HepG2 (cell line): ENCODE data around the gene ABHD17C. TPM values are rescaled to one million over a fixed set of nuclear protein-coding genes. Genes with fewer than 3 reads are reported as not detected.

ENCODE experiments used
- ATAC-seq: fragments of 200-7000 bp; cut with Tn5 transposase; 3 replicates; pipeline ENCODE4 v1.9.1; 2020; ENCODE audit warnings: mild to moderate bottlenecking, moderate library complexity
- BruUV-seq: library from RNA; stranded (reverse); fragments of 400-500 nt; replicated peaks from 2 replicates; lab custom pipeline; 2021; lab: Mats Ljungman, UMichigan
- CTCF ChIA-PET: fragments of 300-600 bp; formaldehyde crosslinking; extraction: SDS; loops from one replicate; lab custom pipeline; 2021; ENCODE audit warnings: low total read pairs, inconsistent platforms, low intra/inter-chr PET ratio; lab: Yijun Ruan, JAX
- POLR2A ChIA-PET: fragments of 350-600 bp; sonication (Branson Sonifier 250); formaldehyde crosslinking; loops from one replicate; lab custom pipeline; 2020; ENCODE audit warnings: antibody characterized with exemption, inconsistent platforms; lab: Yijun Ruan, JAX
- DNase-seq: peaks from one replicate; pipeline ENCODE4 v3.0.0-alpha.2; 2015; ENCODE audit warnings: low spot score
- FAIRE-seq: peaks from 3 replicates; lab custom pipeline; 2011; peaks lifted over from hg19 to GRCh38; lab: Jason Lieb, UNC
- H2AFZ ChIP-seq: one replicate; pipeline ENCODE4 v1.6.1; 2011; ENCODE audit warnings: low read length, inconsistent platforms
- H3K27ac ChIP-seq: fragments of 300-600 bp; 3 replicates; pipeline ENCODE4 v1.8.0; 2011; ENCODE audit warnings: mixed run types, mild to moderate bottlenecking, mixed read lengths, low read length, inconsistent platforms; ENCODE audit not compliant: insufficient read depth; ENCODE audit errors: extremely low read length
- H3K27me3 ChIP-seq, 2 experiments: fragments of 200-600 bp in 1 of 2; 2 replicates in 1 of 2; 3 replicates in 1 of 2; pipeline versions ENCODE4 v1.6.0 to v1.8.0; 2011; ENCODE audit warnings: low read length in 2 of 2, mild to moderate bottlenecking in 2 of 2, moderate library complexity in 2 of 2, inconsistent platforms in 1 of 2; ENCODE audit not compliant: insufficient read depth in 2 of 2, control insufficient read depth in 1 of 2
- H3K36me3 ChIP-seq, 2 experiments: fragments of 200-600 bp in 1 of 2; replicated peaks in 1 of 2; 2 replicates in 1 of 2; 3 replicates in 1 of 2; pipeline versions ENCODE4 v1.5.1 to v1.8.0; 2011; ENCODE audit warnings: low read length in 2 of 2, inconsistent platforms in 1 of 2; ENCODE audit not compliant: insufficient read depth in 2 of 2, control insufficient read depth in 1 of 2
- H3K4me1 ChIP-seq: 2 replicates; pipeline ENCODE4 v1.5.1; 2012; ENCODE audit warnings: low read length, inconsistent platforms; ENCODE audit not compliant: insufficient read depth
- H3K4me2 ChIP-seq: 2 replicates; pipeline ENCODE4 v1.6.0; 2011; ENCODE audit warnings: low read depth, low read length, inconsistent platforms
- H3K4me3 ChIP-seq, 3 experiments: fragments of 200-600 bp in 1 of 3; sonication (generic), shearing (Covaris generic) in 1 of 3; replicated peaks in 1 of 3; 2 replicates each; pipeline ENCODE4 v1.5.1; 2011 to 2016; ENCODE audit warnings: low read length in 3 of 3, inconsistent platforms in 2 of 3, low read depth in 2 of 3, mild to moderate bottlenecking in 2 of 3, control low read depth in 1 of 3, mixed read lengths in 1 of 3; ENCODE audit not compliant: insufficient read depth in 1 of 3
- H3K79me2 ChIP-seq: one replicate; pipeline ENCODE4 v1.6.1; 2011; ENCODE audit warnings: low read length, inconsistent platforms; ENCODE audit not compliant: insufficient read depth
- H3K9ac ChIP-seq: 2 replicates; pipeline ENCODE4 v1.6.0; 2011; ENCODE audit warnings: mild to moderate bottlenecking, low read depth, low read length, inconsistent platforms; ENCODE audit not compliant: insufficient read depth
- H3K9me3 ChIP-seq: 2 replicates; pipeline ENCODE4 v1.5.1; 2012; ENCODE audit warnings: mild to moderate bottlenecking, low read length
- H4K20me1 ChIP-seq: 2 replicates; pipeline ENCODE4 v1.6.0; 2011; ENCODE audit warnings: inconsistent platforms, mild to moderate bottlenecking, low read length, moderate library complexity; ENCODE audit not compliant: insufficient read depth
- ATF3 ChIP-seq: sonication (generic); formaldehyde crosslinking; IDR thresholded peaks from 2 replicates; pipeline ENCODE4 v1.4.0; 2020; ENCODE audit warnings: missing genetic modification reagents
- BRD4 ChIP-seq: sonication (generic); formaldehyde crosslinking; IDR thresholded peaks from 2 replicates; pipeline ENCODE4 v1.4.0; 2020; ENCODE audit warnings: missing genetic modification reagents
- FOXO4 ChIP-seq: sonication (generic); formaldehyde crosslinking; conservative IDR thresholded peaks from 2 replicates; pipeline ENCODE4 v1.8.1; 2023; ENCODE audit warnings: missing genetic modification reagents
- KAT2B ChIP-seq: fragments of 150-350 bp; IDR thresholded peaks from 2 replicates; pipeline ENCODE4 v1.6.1; 2014; ENCODE audit warnings: low read depth, low read length, borderline replicate concordance
- KMT2B ChIP-seq: IDR thresholded peaks from 2 replicates; pipeline ENCODE4 v1.6.1; 2016; ENCODE audit warnings: missing genetic modification reagents, missing compliant biosample characterization
- MAFF ChIP-seq: IDR thresholded peaks from 2 replicates; pipeline ENCODE4 v1.6.1; 2011; ENCODE audit warnings: low read depth, low read length, improper control_type of control experiment
- MNT ChIP-seq: fragments of 450-650 bp; IDR thresholded peaks from 2 replicates; pipeline ENCODE4 v1.6.1; 2016
- MZF1 ChIP-seq: sonication (generic); formaldehyde crosslinking; IDR thresholded peaks from 2 replicates; pipeline ENCODE4 v1.8.1; 2023; ENCODE audit warnings: mild to moderate bottlenecking, missing genetic modification reagents, borderline replicate concordance
- NFE2 ChIP-seq: sonication (generic); formaldehyde crosslinking; IDR thresholded peaks from 2 replicates; pipeline ENCODE4 v1.4.0; 2020; ENCODE audit warnings: missing genetic modification reagents
- NFE2L2 ChIP-seq: fragments of 150-350 bp; IDR thresholded peaks from 2 replicates; pipeline ENCODE4 v1.6.1; 2014; ENCODE audit warnings: low read length
- PITX1 ChIP-seq: sonication (generic); formaldehyde crosslinking; IDR thresholded peaks from 2 replicates; pipeline ENCODE4 v1.5.1; 2020; ENCODE audit warnings: mild to moderate bottlenecking, missing genetic modification reagents
- RXRA ChIP-seq: sonication (generic); formaldehyde crosslinking; IDR thresholded peaks from 2 replicates; pipeline ENCODE4 v1.5.1; 2020; ENCODE audit warnings: missing genetic modification reagents
- SNRNP70 ChIP-seq: fragments of 200-400 bp; formaldehyde crosslinking; IDR thresholded peaks from 2 replicates; pipeline ENCODE4 v1.6.1; 2017; ENCODE audit warnings: mild to moderate bottlenecking, low read depth, low read length, moderate library complexity
- ZNF512 ChIP-seq: sonication (generic); formaldehyde crosslinking; IDR thresholded peaks from 2 replicates; pipeline ENCODE4 v1.4.0; 2020; ENCODE audit warnings: mild to moderate bottlenecking, missing genetic modification reagents
- ZNF781 ChIP-seq: sonication (generic); formaldehyde crosslinking; IDR thresholded peaks from 2 replicates; pipeline ENCODE4 v1.5.1; 2020; ENCODE audit warnings: borderline replicate concordance, mild to moderate bottlenecking, missing genetic modification reagents; ENCODE audit errors: not compliant biosample characterization
- ZSCAN22 ChIP-seq: sonication (generic); formaldehyde crosslinking; IDR thresholded peaks from 2 replicates; pipeline ENCODE4 v1.4.0; 2020; ENCODE audit warnings: mild to moderate bottlenecking, missing genetic modification reagents
- WGBS: methylation state at CpG from one replicate; pipeline ENCODE4 v1.1.6; 2017; ENCODE audit warnings: low lambda C conversion rate; 5-methylcytosine and 5-hydroxymethylcytosine counted together
- in situ Hi-C: cut with HindIII; loops from 2 replicates; pipeline ENCODE4 v1.10.0; 2017; ENCODE audit warnings: low pct_unique_long_range_greater_than_20kb; ENCODE audit not compliant: extremely low pct_ligation_motif_present
- intact Hi-C: fragments of 100-400 bp; cut with micrococcal nuclease; formaldehyde crosslinking; loops from one replicate; pipeline ENCODE4 v1.10.0; 2022; ENCODE audit not compliant: unreplicated experiment
- polyA plus RNA-seq, 8 experiments: library from polyadenylated mRNA; depleted of rRNA in 3 of 8; stranded (reverse) in 7 of 8; unstranded in 1 of 8; fragments of >200 nt; fragmentation: Illumina TruSeq in 4 of 8; extraction: Trizol in 4 of 8; gene quantifications; 2 replicates each; pipeline versions ENCODE4 v1.2.1 to v1.2.3, GENCODE V29; 2011 to 2016; ENCODE audit warnings: low read depth in 4 of 8, missing spikeins in 1 of 8, mixed read lengths in 1 of 8; ENCODE audit not compliant: insufficient read depth in 1 of 8
- total RNA-seq, 5 experiments: library from RNA; depleted of rRNA; stranded (reverse); fragments of >200 nt; fragmentation: Illumina TruSeq; extraction: Trizol; gene quantifications; 2 replicates each; pipeline ENCODE4 v1.2.3, GENCODE V29; 2016; ENCODE audit warnings: low read depth in 1 of 5

ABHD17C gene
- total and polyA plus RNA-seq, 2 of the 13 experiments (the other 11 are each of a cell fraction or from before 2014, with no cell fraction given), result 2.9 to 3.9 TPM

GRCh38 chr15:80764535-80764934 is 69.4 kb downstream of the ABHD17C start:
- Histone ChIP-seq H2AFZ (no peak overlapping the region), H3K9ac (no peak overlapping the region), H3K27me3 (no peaks in the 10 kb centered on the region), H3K36me3 (no peaks in the 10 kb centered on the region), H3K4me3 (no peak overlapping the region), H3K4me1 (peaks cover 10% of the 10 kb centered on the region), H3K27ac (no peak overlapping the region), H3K9me3 (no peaks in the 10 kb centered on the region), H3K4me2 (no peak overlapping the region), H3K79me2 (no peaks in the 10 kb centered on the region), H4K20me1 (no peaks in the 10 kb centered on the region)
- in situ Hi-C loops, result no loop called here
- no peak for FAIRE-seq
- WGBS, result 3% methylated on average over 3 of the region's 3 CpGs
- ChIA-PET POLR2A (no interaction called here), CTCF (no interaction called here)
- no peak for ATAC-seq
- TF ChIP-seq MNT, result peak; percentile 91
- TF ChIP-seq FOXO4 (CRISPR knock-in tag), result no peak
- BruUV-seq, result no TSS peak
- intact Hi-C loops, result no loop called here
- DNase-seq, result no peak

GRCh38 chr15:80766275-80766674 is 71.2 kb downstream of the ABHD17C start:
- no peak overlapping the region for H3K4me3 ChIP-seq
- H3K27ac ChIP-seq, result no peak overlapping the region
- ATAC-seq, result no peak
- TF ChIP-seq KMT2B (no peak), MAFF (peak; percentile 15; the same call in 1 of the 2 replicates), ZNF512 (CRISPR knock-in tag) (no peak), NFE2 (CRISPR knock-in tag) (peak; percentile 45; the same call in 1 of the 2 replicates), SNRNP70 (no peak), BRD4 (CRISPR knock-in tag) (no peak), RXRA (no peak), NFE2L2 (peak; percentile 75), ZNF781 (no peak), PITX1 (CRISPR knock-in tag) (no peak), ZSCAN22 (no peak), MZF1 (CRISPR knock-in tag) (no peak), KAT2B (no peak), ATF3 (CRISPR knock-in tag) (no peak)

More at GRCh38 chr15:80766275-80766674, 71.2 kb downstream of the ABHD17C start:
- intact Hi-C loops (no loop called here), in situ Hi-C loops (no loop called here)
- H3K79me2 ChIP-seq, result no peaks in the 10 kb centered on the region
- H2AFZ ChIP-seq, result no peak overlapping the region
- FAIRE-seq (no peak), DNase-seq (no peak)
- ChIA-PET POLR2A (no interaction called here), CTCF (no interaction called here)
- H4K20me1 ChIP-seq, result no peaks in the 10 kb centered on the region
- H3K4me2 ChIP-seq, result no peak overlapping the region
- no peaks in the 10 kb centered on the region for H3K9me3 ChIP-seq
- no peaks in the 10 kb centered on the region for H3K27me3 ChIP-seq
- H3K36me3 ChIP-seq, result no peaks in the 10 kb centered on the region
- H3K4me1 ChIP-seq, result peaks cover 10% of the 10 kb centered on the region
- BruUV-seq, result no TSS peak
- no peak overlapping the region for H3K9ac ChIP-seq
- WGBS, result 51% methylated on average over 3 of the region's 3 CpGs
